ENCODE measurements around the gene GPANK1.

GPANK1 gene

GRCh38 chr6:31643818-31644454, 20.9 kb downstream of the GPANK1 start:
- H3K4me3 ChIP-seq (ENCODE audit: low read length): no peak overlapping the region
- no peak for DNase-seq (ENCODE audit: low read depth)
- TF ChIP-seq CTCF (conservative IDR thresholded peaks at IDR 0.05; ENCODE audit: low read depth, low read length): no peak

GRCh38 chr6:31642798-31643570, 21.8 kb downstream of the GPANK1 start:
- H3K4me3 ChIP-seq (ENCODE audit: low read length): no peak overlapping the region
- TF ChIP-seq CTCF (conservative IDR thresholded peaks at IDR 0.05; ENCODE audit: low read depth, low read length): no peak

GRCh38 chr6:31641370-31641769, 23.4 kb downstream of the GPANK1 start:
- TF ChIP-seq CTCF (conservative IDR thresholded peaks at IDR 0.05; ENCODE audit: low read depth, low read length): no peak
- H3K4me3 ChIP-seq (ENCODE audit: low read length): no peak overlapping the region
- no peak for DNase-seq (ENCODE audit: low read depth)

More at GRCh38 chr6:31642798-31643570, 21.8 kb downstream of the GPANK1 start:
- no peak for DNase-seq (ENCODE audit: low read depth)

- no peak for DNase-seq (ENCODE audit: low read depth)
- TF ChIP-seq CTCF (conservative IDR thresholded peaks at IDR 0.05; ENCODE audit: low read depth, low read length): no peak
- H3K4me3 ChIP-seq (ENCODE audit: low read length): no peak overlapping the region
Measured at GRCh38 chr6:31640612-31641011, 24.2 kb downstream of the GPANK1 start.

- no peak for DNase-seq (ENCODE audit: low read depth)
Measured at GRCh38 chr6:31639449-31639861, 25.3 kb downstream of the GPANK1 start.

GRCh38 chr6:31639043-31639442, 25.8 kb downstream of the GPANK1 start:
- no peak for TF ChIP-seq CTCF (conservative IDR thresholded peaks at IDR 0.05; ENCODE audit: low read depth, low read length)
- DNase-seq (ENCODE audit: low read depth): no peak
- no peak overlapping the region for H3K4me3 ChIP-seq (ENCODE audit: low read length)

More at GRCh38 chr6:31639449-31639861, 25.3 kb downstream of the GPANK1 start:
- TF ChIP-seq CTCF (conservative IDR thresholded peaks at IDR 0.05; ENCODE audit: low read depth, low read length): no peak
- H3K4me3 ChIP-seq (ENCODE audit: low read length): no peak overlapping the region

All from retinal pigment epithelial cell (primary cell).